Measurements from ENCODE around the gene ZNF579.

- TF ChIP-seq CTCF (IDR thresholded peaks at IDR 0.05 in 2 of 3, conservative IDR thresholded peaks at IDR 0.05 in 1 of 3; ENCODE audit: control insufficient read depth in 2 of 3, extremely low read depth in 1 of 3, insufficient read depth in 1 of 3, low read depth in 3 of 3, low read length in 3 of 3) (no peak), EGR1 (IDR thresholded peaks at IDR 0.05; ENCODE audit: borderline replicate concordance in 1 of 2, low read depth in 2 of 2, low read length in 2 of 2) (no peak), CEBPB (IDR thresholded peaks at IDR 0.05; ENCODE audit: borderline replicate concordance in 1 of 2, low read depth in 2 of 2, low read length in 2 of 2) (no peak), SMARCA5 (IDR thresholded peaks at IDR 0.05) (no peak), SIN3A (IDR thresholded peaks at IDR 0.05; ENCODE audit: low read depth, low read length) (no peak), NR2C2 (IDR thresholded peaks at IDR 0.05; ENCODE audit: borderline replicate concordance, control insufficient read depth, insufficient read length, low read depth) (no peak), SMC3 (IDR thresholded peaks at IDR 0.05; ENCODE audit: borderline replicate concordance, low read length) (no peak), POLR2AphosphoS5 (IDR thresholded peaks at IDR 0.05; ENCODE audit: low read length) (no peak), RCOR1 (conservative IDR thresholded peaks at IDR 0.05; ENCODE audit: low read depth, low read length) (no peak), ZZZ3 (IDR thresholded peaks at IDR 0.05; ENCODE audit: control insufficient read depth, insufficient read length, low read depth) (no peak)
Observed at GRCh38 chr19:55598034-55598433, 17.4 kb upstream of the ZNF579 start.
